GM23248 (cell line): ENCODE data around the gene HECTD4.

ENCODE experiments used
- EZH2 ChIP-seq: fragments of 200-600 bp; sonication (generic); IDR thresholded peaks from 2 replicates; pipeline ENCODE4 v1.6.1; 2018; ENCODE audit warnings: antibody characterized with exemption, mild to moderate bottlenecking; ENCODE audit not compliant: insufficient read depth, poor library complexity, severe bottlenecking
- EZH2phosphoT487 ChIP-seq: fragments of 200-600 bp; sonication (generic); IDR thresholded peaks from 2 replicates; pipeline ENCODE4 v1.6.1; 2018; ENCODE audit warnings: antibody characterized with exemption, moderate library complexity, mild to moderate bottlenecking, low read depth; ENCODE audit not compliant: insufficient read depth

DNA sequence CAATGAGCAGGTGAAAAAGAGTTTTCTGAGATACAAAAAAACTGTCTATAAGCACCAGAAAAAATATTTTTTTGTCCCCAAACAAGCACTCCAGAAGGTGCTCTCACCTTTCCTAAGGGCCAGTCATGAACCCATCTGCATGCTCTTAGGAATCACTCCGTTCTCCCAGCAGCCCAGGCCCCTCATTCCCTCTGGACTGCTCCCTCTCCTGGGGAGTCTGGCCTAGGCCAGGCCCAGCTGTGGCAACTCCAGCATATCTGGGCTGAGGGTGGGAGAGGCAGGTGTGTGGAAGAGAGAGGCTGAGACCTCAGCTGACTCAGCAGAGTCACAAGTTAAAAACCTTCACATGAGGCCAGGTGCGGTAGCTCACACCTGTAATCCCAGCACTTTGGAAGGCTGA lies 202.3 kb downstream of the HECTD4 start:
- TF ChIP-seq EZH2 (no peak), EZH2phosphoT487 (no peak)
